GM12873 (cell line): ENCODE results near the gene TOMM5.

ENCODE experiments used
- CTCF ChIP-seq: IDR thresholded peaks from 2 replicates; pipeline ENCODE4 v1.5.1; 2012; ENCODE audit warnings: low read depth, mild to moderate bottlenecking, moderate library complexity, low read length, control low read depth; ENCODE audit not compliant: insufficient read depth; ENCODE audit errors: missing control alignments

TOMM5 gene

GRCh38 chr9:37611014-37611413 lies 18.6 kb upstream of the TOMM5 start:
- TF ChIP-seq CTCF, result no peak

GRCh38 chr9:37609735-37610397 lies 17.5 kb upstream of the TOMM5 start:
- TF ChIP-seq CTCF, result no peak

- TF ChIP-seq CTCF, result no peak
These were observed 15.9 kb upstream of the TOMM5 start for GRCh38 chr9:37608250-37608649.

- TF ChIP-seq CTCF, result no peak
These were observed 11.9 kb upstream of the TOMM5 start for GRCh38 chr9:37604296-37604695.

- no peak for TF ChIP-seq CTCF
These were observed 10.4 kb upstream of the TOMM5 start for GRCh38 chr9:37602817-37603216.

GRCh38 chr9:37596504-37596903 lies 4.1 kb upstream of the TOMM5 start:
- TF ChIP-seq CTCF, result no peak

GRCh38 chr9:37593883-37594448 lies 1.6 kb upstream of the TOMM5 start:
- no peak for TF ChIP-seq CTCF
